ENCODE measurements around the gene SCAF8. TPM values are rescaled to one million over a fixed set of nuclear protein-coding genes. Genes with fewer than 3 reads are reported as not detected.

The SCAF8 gene
- total and polyA plus RNA-seq, 9 of the 15 experiments (the other 6 are each of a cell fraction or from before 2014, with no cell fraction given), result 10.5 to 46.6 (median 23.2) TPM

GRCh38 chr6:154768280-154768679 is 35.1 kb downstream of the SCAF8 start (continued):
- no peak for TF ChIP-seq SAFB2 (IDR thresholded peaks at IDR 0.05; ENCODE audit: borderline replicate concordance, low read depth, low read length, severe bottlenecking)
- no peak for TF ChIP-seq ZNF140 (CRISPR knock-in tag; IDR thresholded peaks at IDR 0.05)
- TF ChIP-seq ZNF589 (CRISPR knock-in tag; IDR thresholded peaks at IDR 0.05; ENCODE audit: low read depth), result no peak
- TF ChIP-seq ZNF445 (CRISPR knock-in tag; IDR thresholded peaks at IDR 0.05; ENCODE audit: low read depth), result no peak
- TF ChIP-seq CREB5 (CRISPR knock-in tag; IDR thresholded peaks at IDR 0.05), result no peak
- TF ChIP-seq POLR2A (conservative IDR thresholded peaks at IDR 0.05), result no peak
- no peak for TF ChIP-seq CBX5 (IDR thresholded peaks at IDR 0.05; ENCODE audit: borderline replicate concordance, low read depth)
- TF ChIP-seq CAMTA2 (CRISPR knock-in tag; conservative IDR thresholded peaks at IDR 0.05), result no peak
- no peak for TF ChIP-seq GTF2B (IDR thresholded peaks at IDR 0.05; ENCODE audit: extremely low read depth, insufficient read length)
- no peak for TF ChIP-seq MXI1 (IDR thresholded peaks at IDR 0.05; ENCODE audit: low read depth, low read length)
- no peak for TF ChIP-seq ATF3 (IDR thresholded peaks at IDR 0.05)
- TF ChIP-seq ATF3 (CRISPR knock-in tag; conservative IDR thresholded peaks at IDR 0.05), result no peak
- TF ChIP-seq ZNF277 (CRISPR knock-in tag; IDR thresholded peaks at IDR 0.05; ENCODE audit: borderline replicate concordance), result no peak
- TF ChIP-seq ZNF507 (tag; conservative IDR thresholded peaks at IDR 0.05), result no peak
- TF ChIP-seq E2F3 (CRISPR knock-in tag; IDR thresholded peaks at IDR 0.05), result no peak

Measured in K562 (cell line).